HG02763 (cell line): ENCODE data around the gene HLCS.
"Not testable (repeated sequence)": the region's sequence is repeated elsewhere in the genome, so short reads cannot be mapped to it uniquely, and the experiment has no call there.

Source experiments
- ATAC-seq: cut with Tn5 transposase; IDR thresholded peaks from one replicate; pipeline ENCODE4 v1.9.1; 2021; ENCODE audit warnings: mild to moderate bottlenecking, moderate library complexity; ENCODE audit not compliant: unreplicated experiment

Gene HLCS

GRCh38 chr21:36959020-36959835 is 7.2 kb downstream of the HLCS start:
- ATAC-seq = no peak

GRCh38 chr21:36955783-36956182 is 10.7 kb downstream of the HLCS start:
- ATAC-seq = no peak

GRCh38 chr21:36952331-36952730 is 14.1 kb downstream of the HLCS start:
- ATAC-seq = not testable (repeated sequence)

GRCh38 chr21:36949171-36950141 is 17.0 kb downstream of the HLCS start:
- no peak for ATAC-seq

- no peak for ATAC-seq
These were observed 17.8 kb downstream of the HLCS start for GRCh38 chr21:36948686-36949085.

- ATAC-seq = no peak
These were observed 19.5 kb downstream of the HLCS start for GRCh38 chr21:36946949-36947356.

GRCh38 chr21:36945496-36946138 is 20.9 kb downstream of the HLCS start:
- no peak for ATAC-seq

GRCh38 chr21:36936361-36937135 is 29.9 kb downstream of the HLCS start:
- no peak for ATAC-seq

- no peak for ATAC-seq
These were observed 31.5 kb downstream of the HLCS start for GRCh38 chr21:36934864-36935420.

- ATAC-seq = no peak
These were observed 34.2 kb downstream of the HLCS start for GRCh38 chr21:36932161-36932816.

GRCh38 chr21:36929622-36930021 is 36.8 kb downstream of the HLCS start:
- ATAC-seq = no peak

- ATAC-seq = no peak
These were observed 37.5 kb downstream of the HLCS start for GRCh38 chr21:36928960-36929359.

GRCh38 chr21:36927719-36928117 is 38.8 kb downstream of the HLCS start:
- no peak for ATAC-seq

- ATAC-seq = no peak
These were observed 39.3 kb downstream of the HLCS start for GRCh38 chr21:36926989-36927718.

- no peak for ATAC-seq
These were observed 43.2 kb downstream of the HLCS start for GRCh38 chr21:36923270-36923669.

GRCh38 chr21:36922861-36923260 is 43.6 kb downstream of the HLCS start:
- no peak for ATAC-seq

GRCh38 chr21:36918291-36918690 is 48.2 kb downstream of the HLCS start:
- no peak for ATAC-seq

- no peak for ATAC-seq
These were observed 48.9 kb downstream of the HLCS start for GRCh38 chr21:36917471-36918158.
